ENCODE results near the gene MEMO1. TPM values are rescaled to one million over a fixed set of nuclear protein-coding genes. Genes with fewer than 3 reads are reported as not detected.
"Not testable (repeated sequence)": the region's sequence is repeated elsewhere in the genome, so short reads cannot be mapped to it uniquely, and the experiment has no call there.

The MEMO1 gene
- total RNA-seq, 1 experiment from 2014 or later: 44.7 TPM

GRCh38 chr2:31956934-31957333 is 53.9 kb downstream of the MEMO1 start:
- not testable (repeated sequence) for H4K20me1 ChIP-seq (ENCODE audit: insufficient read depth)

GRCh38 chr2:31956312-31956711 is 54.5 kb downstream of the MEMO1 start:
- Histone ChIP-seq H3K4me3 (replicated peaks in 1 of 2; ENCODE audit: low read depth in 1 of 2, low read length in 2 of 2) (no peak overlapping the region), H3K9me2 (ENCODE audit: insufficient read depth) (no peaks in the 10 kb centered on the region), H2AFZ (ENCODE audit: low read depth, low read length, poor library complexity, severe bottlenecking) (no peak overlapping the region), H4K20me1 (ENCODE audit: insufficient read depth) (no peaks in the 10 kb centered on the region; the same call in 1 of the 2 replicates), H3K27ac (ENCODE audit: low read depth, low read length) (no peak overlapping the region), H3K4me1 (ENCODE audit: control insufficient read depth in 1 of 2, insufficient read depth in 2 of 2, low read length in 2 of 2) (peaks cover 5 to 12% of the 10 kb centered on the region in 2 experiments; a peak in 3 of 4 replicates), H3K27me3 (ENCODE audit: insufficient read depth, low read length) (no peaks in the 10 kb centered on the region), H3K9me3 (ENCODE audit: control insufficient read depth in 1 of 2, insufficient read depth in 1 of 2, low read depth in 1 of 2, low read length in 2 of 2) (no peaks in the 10 kb centered on the region), H3K79me2 (ENCODE audit: insufficient read depth, low read length) (peaks cover 95% of the 10 kb centered on the region), H3K4me2 (ENCODE audit: low read length) (no peak overlapping the region), H3K36me3 (ENCODE audit: control insufficient read depth in 1 of 2, insufficient read depth in 2 of 2, low read length in 2 of 2) (no peaks in the 10 kb centered on the region), H3K9ac (ENCODE audit: low read length) (no peak overlapping the region)
- TF ChIP-seq ATF3 (IDR thresholded peaks at IDR 0.05) (no peak), SRF (IDR thresholded peaks at IDR 0.05; ENCODE audit: low read depth) (no peak), ZNF274 (IDR thresholded peaks at IDR 0.05; ENCODE audit: low read depth, low read length) (no peak), POLR2AphosphoS5 (IDR thresholded peaks at IDR 0.05; ENCODE audit: low read depth, low read length) (no peak), ELF1 (IDR thresholded peaks at IDR 0.05; ENCODE audit: borderline replicate concordance, low read depth) (no peak), FOSL1 (IDR thresholded peaks at IDR 0.05; ENCODE audit: low read depth) (no peak), CBX3 (IDR thresholded peaks at IDR 0.05; ENCODE audit: low read depth) (no peak), MAX (IDR thresholded peaks at IDR 0.05) (no peak), EGR1 (IDR thresholded peaks at IDR 0.05; ENCODE audit: low read depth) (no peak), ZFX (IDR thresholded peaks at IDR 0.05) (no peak), JUND (IDR thresholded peaks at IDR 0.05) (no peak), CEBPB (IDR thresholded peaks at IDR 0.05; ENCODE audit: low read depth) (no peak), RAD21 (IDR thresholded peaks at IDR 0.05; ENCODE audit: low read depth) (no peak), ZBTB33 (IDR thresholded peaks at IDR 0.05; ENCODE audit: extremely low read depth, insufficient replicate concordance, low read length) (no peak)
- ChIA-PET RAD21 (ENCODE audit: low non-redundant PET in 1 of 2, low total read pairs in 2 of 2, uncharacterized antibody in 2 of 2, unreplicated experiment in 2 of 2) (no interaction called here), POLR2A (no interaction called here), CTCF (no interaction called here)
- ATAC-seq: no peak
- DNase-seq (ENCODE audit: low read depth, low spot score): no peak
- intact Hi-C loops (cut with micrococcal nuclease): no loop called here
- BruUV-seq (replicated peaks): no TSS peak

More at GRCh38 chr2:31956934-31957333, 53.9 kb downstream of the MEMO1 start:
- RAD21 ChIA-PET (ENCODE audit: low non-redundant PET in 1 of 2, low total read pairs in 2 of 2, uncharacterized antibody in 2 of 2, unreplicated experiment in 2 of 2); DNase-seq (ENCODE audit: low read depth, low spot score); H3K27ac ChIP-seq (ENCODE audit: low read depth, low read length); H3K9me2 ChIP-seq (ENCODE audit: insufficient read depth); BruUV-seq (replicated peaks); H3K4me3 ChIP-seq (replicated peaks in 1 of 2; ENCODE audit: low read depth in 1 of 2, low read length in 2 of 2); H3K9me3 ChIP-seq (ENCODE audit: control insufficient read depth in 1 of 2, insufficient read depth in 1 of 2, low read depth in 1 of 2, low read length in 2 of 2); ATAC-seq; H3K9ac ChIP-seq (ENCODE audit: low read length); H3K36me3 ChIP-seq (ENCODE audit: control insufficient read depth in 1 of 2, insufficient read depth in 2 of 2, low read length in 2 of 2); H3K27me3 ChIP-seq (ENCODE audit: insufficient read depth, low read length); POLR2A ChIA-PET; H3K4me2 ChIP-seq (ENCODE audit: low read length); intact Hi-C loops (cut with micrococcal nuclease); H2AFZ ChIP-seq (ENCODE audit: low read depth, low read length, poor library complexity, severe bottlenecking); CTCF ChIA-PET: not testable (repeated sequence)
- Histone ChIP-seq H3K4me1 (ENCODE audit: control insufficient read depth in 1 of 2, insufficient read depth in 2 of 2, low read length in 2 of 2) (peaks cover 11 to 19% of the 10 kb centered on the region in 2 experiments; a peak in 3 of 4 replicates), H3K79me2 (ENCODE audit: insufficient read depth, low read length) (peaks cover 95% of the 10 kb centered on the region)

- H4K20me1 ChIP-seq (ENCODE audit: insufficient read depth); H3K4me3 ChIP-seq (replicated peaks in 1 of 2; ENCODE audit: low read depth in 1 of 2, low read length in 2 of 2); RAD21 ChIA-PET (ENCODE audit: low non-redundant PET in 1 of 2, low total read pairs in 2 of 2, uncharacterized antibody in 2 of 2, unreplicated experiment in 2 of 2); BruUV-seq (replicated peaks); H3K4me2 ChIP-seq (ENCODE audit: low read length); H3K27me3 ChIP-seq (ENCODE audit: insufficient read depth, low read length); H3K4me1 ChIP-seq (ENCODE audit: control insufficient read depth in 1 of 2, insufficient read depth in 2 of 2, low read length in 2 of 2); H3K36me3 ChIP-seq (ENCODE audit: control insufficient read depth in 1 of 2, insufficient read depth in 2 of 2, low read length in 2 of 2); ATAC-seq; CTCF ChIA-PET; H3K9ac ChIP-seq (ENCODE audit: low read length); intact Hi-C loops (cut with micrococcal nuclease); H2AFZ ChIP-seq (ENCODE audit: low read depth, low read length, poor library complexity, severe bottlenecking); H3K27ac ChIP-seq (ENCODE audit: low read depth, low read length); H3K9me3 ChIP-seq (ENCODE audit: control insufficient read depth in 1 of 2, insufficient read depth in 1 of 2, low read depth in 1 of 2, low read length in 2 of 2); H3K9me2 ChIP-seq (ENCODE audit: insufficient read depth); POLR2A ChIA-PET; DNase-seq (ENCODE audit: low read depth, low spot score): not testable (repeated sequence)
- H3K79me2 ChIP-seq (ENCODE audit: insufficient read depth, low read length): peaks cover 93% of the 10 kb centered on the region
These were observed 57.7 kb downstream of the MEMO1 start for GRCh38 chr2:31953095-31953494.

Data from HCT116 (cell line).